HCEC 1CT (cell line): ENCODE data around the gene PTPN20.
"Not testable (repeated sequence)": the region's sequence is repeated elsewhere in the genome, so short reads cannot be mapped to it uniquely, and the experiment has no call there.

Experiments
- DNase-seq: peaks from one replicate; pipeline ENCODE4 v3.0.0-alpha.2; 2017

PTPN20 gene, protein sequence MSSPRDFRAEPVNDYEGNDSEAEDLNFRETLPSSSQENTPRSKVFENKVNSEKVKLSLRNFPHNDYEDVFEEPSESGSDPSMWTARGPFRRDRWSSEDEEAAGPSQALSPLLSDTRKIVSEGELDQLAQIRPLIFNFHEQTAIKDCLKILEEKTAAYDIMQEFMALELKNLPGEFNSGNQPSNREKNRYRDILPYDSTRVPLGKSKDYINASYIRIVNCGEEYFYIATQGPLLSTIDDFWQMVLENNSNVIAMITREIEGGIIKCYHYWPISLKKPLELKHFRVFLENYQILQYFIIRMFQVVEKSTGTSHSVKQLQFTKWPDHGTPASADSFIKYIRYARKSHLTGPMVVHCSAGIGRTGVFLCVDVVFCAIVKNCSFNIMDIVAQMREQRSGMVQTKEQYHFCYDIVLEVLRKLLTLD

DNA sequence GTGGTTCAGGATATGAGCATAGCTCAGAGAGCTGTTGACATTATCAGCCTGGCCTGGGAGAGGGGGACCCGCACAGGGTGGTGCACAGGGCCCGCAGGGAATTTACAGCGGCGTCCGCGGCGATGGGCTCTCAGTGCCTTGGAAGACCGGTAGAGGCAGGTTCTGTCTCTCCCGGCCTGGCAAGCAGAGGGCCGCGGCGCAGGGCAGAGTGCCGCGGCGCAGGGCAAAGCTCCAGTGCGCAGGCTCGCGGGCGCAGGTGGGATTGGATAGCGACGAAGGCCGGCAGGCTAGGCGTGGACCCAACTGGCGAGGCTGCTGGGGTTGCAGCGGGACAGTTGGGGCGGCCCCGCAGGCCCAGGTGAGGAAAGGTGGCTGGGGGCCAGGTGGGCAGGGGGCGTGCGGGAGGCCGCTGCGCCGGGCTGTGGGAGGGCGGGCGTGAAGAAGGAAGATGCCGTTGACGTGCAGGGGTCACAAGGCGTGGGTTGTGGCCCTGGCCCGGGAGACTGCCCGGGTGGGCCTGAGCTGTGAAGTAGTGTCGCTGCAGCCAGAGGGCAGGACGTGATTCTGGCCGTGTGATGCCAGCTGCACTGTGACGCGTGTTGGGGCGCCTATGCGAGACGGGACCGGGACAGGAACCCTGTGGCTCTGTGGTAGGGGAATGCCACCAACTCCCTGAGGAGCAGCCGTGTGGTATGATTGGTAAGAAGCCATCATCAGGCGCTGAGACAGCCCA lies at the start of gene PTPN20:
TSS of gene PTPN20 (plus strand) at position 285 of the 733 bp plus-strand sequence. CDS start 21,072 bp downstream, outside the sequence.
- not testable (repeated sequence) for DNase-seq

DNA sequence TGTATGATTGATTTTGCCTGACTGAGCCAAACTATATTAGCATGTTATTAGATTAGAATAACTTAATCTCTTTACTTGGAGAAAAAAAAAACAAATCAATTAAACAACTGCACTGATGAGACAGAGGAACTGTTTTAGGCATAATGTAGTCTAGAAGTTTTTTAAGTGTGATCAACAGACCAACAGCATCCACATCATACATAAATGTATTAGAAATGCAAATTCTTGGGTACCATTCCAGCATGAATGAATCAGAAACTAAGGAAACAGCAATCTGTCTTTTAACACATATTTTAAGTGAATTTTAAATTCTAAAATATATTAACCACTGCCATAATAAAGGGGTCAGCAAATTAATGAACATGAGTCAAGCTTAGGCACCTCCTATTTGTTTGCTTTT lies 41.5 kb upstream of the PTPN20 start:
- not testable (repeated sequence) for DNase-seq

DNA sequence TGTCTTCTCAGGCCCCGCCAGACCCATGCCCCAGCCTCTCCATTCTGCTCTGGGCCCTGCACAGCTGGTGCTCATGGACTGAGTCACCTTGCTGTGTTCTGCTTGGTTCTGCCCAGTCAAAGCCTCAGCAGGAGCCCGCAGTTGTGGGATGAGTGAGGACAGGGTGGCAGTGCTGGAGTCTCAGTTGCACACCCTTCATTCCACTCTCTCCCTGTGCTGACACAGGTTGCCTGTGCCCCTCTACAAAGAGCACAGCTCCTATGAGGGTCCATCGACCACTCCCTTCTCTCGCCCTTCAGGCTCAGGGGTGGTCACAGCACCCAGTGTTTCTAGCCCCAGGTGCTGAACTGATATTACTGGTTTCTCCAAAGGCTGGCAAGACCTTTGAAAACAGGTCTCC lies 39.6 kb upstream of the PTPN20 start:
- DNase-seq = not testable (repeated sequence)

DNA sequence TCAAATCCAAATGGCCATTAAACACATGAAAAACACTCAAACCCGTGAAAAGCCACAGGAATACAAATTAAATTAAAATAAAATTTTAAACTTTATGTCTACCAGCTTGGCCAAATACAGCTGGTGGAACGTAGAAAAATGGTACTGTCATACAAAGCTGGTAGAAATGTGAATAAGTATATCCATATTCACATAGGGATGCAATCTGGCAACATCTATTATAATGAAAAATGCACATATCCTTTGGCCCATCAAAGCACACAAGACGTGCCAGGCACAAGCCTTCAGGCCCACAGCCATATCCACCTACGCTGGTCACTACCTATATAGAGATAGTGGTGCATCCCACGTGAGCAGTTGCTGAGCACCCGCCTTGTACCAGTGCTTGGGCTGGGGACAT lies 35.9 kb upstream of the PTPN20 start:
- not testable (repeated sequence) for DNase-seq

DNA sequence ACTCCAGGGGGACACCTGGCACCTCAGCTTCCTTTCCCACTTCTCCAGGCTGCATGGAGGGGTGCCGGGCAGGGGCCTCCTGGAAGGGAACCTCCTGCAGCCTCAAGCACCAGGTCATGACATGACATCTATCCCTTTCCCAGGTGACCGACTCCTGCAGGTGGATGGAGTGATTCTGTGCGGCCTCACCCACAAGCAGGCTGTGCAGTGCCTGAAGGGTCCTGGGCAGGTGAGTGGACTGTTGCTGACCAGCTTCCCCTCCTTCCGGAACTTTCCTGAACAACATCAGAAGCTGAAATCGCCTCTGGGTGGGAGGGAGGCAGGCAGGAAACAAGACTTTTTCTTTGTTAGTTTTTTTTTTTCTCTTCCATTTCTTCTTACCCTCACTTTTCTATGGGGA lies 34.5 kb upstream of the PTPN20 start:
- not testable (repeated sequence) for DNase-seq

DNA sequence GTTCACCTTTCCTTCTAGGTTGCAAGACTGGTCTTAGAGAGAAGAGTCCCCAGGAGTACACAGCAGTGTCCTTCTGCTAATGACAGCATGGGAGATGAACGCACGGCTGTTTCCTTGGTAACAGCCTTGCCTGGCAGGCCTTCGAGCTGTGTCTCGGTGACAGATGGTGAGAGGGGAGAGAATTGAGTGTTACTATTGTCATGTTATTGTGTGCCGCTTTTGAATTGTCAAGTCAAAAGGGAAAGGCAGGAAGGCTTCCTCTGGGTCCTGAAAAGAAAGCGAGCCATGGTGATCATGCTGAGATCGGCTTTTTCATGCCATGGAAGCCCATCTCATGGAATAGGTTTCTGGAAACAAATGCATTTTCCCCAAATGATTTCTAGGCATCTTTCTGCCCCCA lies 32.5 kb upstream of the PTPN20 start:
- DNase-seq = not testable (repeated sequence)

DNA sequence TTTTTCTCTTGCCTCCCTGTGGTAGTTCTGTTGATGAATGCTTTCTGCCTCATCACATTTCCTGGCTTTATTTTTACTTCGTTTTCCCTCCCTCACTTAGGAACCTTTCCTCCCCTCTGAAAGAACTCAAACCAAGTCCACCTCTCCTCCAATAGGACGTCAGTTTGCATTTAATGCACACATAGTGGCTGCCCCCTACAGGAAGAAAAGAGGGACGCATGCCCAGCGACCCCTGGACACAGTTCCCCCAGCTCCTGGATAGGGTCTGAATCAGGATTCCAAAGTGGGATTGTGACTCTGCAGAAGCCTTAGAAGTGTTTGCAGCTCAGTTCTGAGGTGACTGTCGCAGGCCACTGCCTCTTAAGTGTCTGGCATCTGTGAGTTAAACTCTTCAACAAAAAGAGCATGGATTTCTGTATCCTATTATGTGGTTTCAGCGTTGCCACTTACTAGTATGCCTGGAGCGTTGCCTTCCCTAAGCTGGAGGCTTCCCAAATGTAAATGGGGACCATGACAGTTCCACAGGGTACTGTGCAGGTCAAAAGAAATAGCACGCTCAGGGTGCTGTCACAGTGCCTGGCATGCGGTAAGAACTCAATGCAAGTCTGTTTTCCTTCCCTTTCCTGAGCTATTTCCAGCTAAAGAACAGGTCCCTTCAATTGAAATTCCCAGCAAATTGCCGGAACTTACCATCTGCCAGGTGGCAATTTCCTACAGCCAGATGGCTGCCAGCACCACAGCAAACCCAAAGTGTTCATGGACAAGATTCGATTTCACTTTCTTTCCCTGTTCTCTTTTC lies 20.2 kb upstream of the PTPN20 start:
- DNase-seq = not testable (repeated sequence)

DNA sequence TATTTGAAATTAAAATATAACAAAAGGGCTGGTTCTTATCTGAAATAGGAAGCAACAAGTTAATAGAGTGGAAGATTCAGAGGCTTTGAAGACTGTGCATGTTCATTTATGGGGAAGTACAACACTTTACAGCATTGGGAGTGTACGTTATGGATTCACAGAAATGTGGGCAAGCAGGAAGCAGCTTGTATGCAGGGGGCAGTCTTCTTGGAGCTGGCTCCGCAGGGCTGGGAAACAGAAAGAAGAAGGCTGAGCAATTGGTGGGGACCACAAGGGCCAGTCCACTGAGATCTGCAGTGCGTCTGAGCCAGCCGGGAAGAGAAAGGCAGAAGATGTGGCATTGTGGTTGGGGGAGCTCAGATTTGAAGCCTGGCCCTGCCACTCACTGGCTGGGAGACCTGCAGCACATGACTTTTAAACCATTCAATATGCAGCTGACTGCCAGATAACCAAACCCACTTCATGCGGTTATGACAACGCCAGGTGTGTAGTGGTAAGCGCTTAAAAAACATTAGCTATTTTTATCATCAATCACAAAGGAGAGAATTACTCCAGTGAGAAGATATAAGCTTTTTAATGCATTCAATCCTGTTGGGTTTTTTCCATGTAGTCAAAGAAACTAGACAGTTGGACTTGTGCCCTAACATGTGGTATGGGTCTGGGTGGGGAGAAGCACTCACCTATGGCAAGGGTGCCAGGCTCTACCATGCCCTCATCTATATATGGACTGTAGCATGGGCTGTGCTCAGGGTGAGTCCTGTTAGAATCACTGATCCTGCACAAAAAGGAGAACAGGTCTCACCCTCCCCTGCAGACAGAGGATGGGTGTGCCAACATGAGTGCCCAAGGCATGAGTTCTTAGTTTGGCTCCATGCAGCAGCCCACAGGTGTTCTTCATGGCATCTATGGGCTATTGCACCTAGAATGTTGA lies 14.2 kb upstream of the PTPN20 start:
- not testable (repeated sequence) for DNase-seq

DNA sequence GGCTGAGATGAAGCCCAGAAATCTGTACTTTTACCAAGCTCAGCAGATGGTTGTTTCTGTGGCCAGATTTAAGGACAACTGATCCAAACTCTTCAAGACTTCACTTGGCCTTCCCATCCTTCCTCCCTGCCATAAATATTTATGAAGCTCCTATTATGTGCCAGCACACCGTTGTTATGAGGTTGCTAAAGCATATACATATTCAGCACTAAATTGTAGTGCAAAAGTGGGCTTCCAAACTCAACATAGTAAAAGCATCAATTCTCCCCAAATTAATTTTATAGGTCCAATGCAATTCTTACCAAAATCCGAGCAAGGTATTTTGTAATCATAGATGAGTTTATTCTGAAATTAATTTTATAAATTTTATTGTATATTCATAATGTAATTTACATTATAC lies 10.0 kb upstream of the PTPN20 start:
- DNase-seq = not testable (repeated sequence)

DNA sequence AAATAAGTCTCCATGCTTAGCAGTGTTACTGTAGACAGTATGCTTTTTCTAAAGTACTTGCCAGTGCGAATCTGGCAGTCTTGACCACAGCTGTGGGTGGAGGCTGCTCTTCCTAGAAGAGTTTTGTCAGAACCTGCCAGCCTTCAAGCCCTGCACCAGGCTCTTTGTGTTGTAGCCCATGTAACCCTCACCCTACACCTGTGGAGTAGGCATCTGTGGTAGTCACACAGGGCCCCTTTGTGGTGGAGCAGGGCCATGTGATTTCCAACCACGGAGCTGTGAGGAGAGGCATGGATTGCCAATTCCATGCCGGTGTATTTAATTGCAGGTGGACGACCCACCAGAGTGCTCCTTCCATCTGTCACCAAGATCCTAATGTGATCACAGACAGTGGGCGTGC lies 7.4 kb upstream of the PTPN20 start:
- DNase-seq = not testable (repeated sequence)

DNA sequence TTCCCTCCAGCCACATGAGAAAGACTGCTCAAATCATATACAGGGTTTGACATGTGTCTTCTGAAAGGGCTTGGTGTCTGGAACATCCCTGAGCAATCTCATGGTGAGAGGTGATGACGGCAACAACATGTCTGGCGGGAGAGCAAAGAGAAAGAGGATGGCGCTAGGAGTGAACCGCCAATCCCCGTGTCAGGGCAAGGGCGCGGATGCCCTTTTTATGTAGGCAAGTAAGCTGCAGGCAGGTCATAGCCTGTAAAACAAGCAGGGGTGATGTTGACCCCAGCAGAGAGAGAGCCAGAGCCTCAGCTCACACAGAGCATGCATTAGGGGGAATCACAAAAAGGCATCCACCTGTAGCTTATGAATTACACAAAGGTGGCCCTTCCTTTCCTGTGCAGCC lies 4.9 kb upstream of the PTPN20 start:
- DNase-seq = not testable (repeated sequence)

DNA sequence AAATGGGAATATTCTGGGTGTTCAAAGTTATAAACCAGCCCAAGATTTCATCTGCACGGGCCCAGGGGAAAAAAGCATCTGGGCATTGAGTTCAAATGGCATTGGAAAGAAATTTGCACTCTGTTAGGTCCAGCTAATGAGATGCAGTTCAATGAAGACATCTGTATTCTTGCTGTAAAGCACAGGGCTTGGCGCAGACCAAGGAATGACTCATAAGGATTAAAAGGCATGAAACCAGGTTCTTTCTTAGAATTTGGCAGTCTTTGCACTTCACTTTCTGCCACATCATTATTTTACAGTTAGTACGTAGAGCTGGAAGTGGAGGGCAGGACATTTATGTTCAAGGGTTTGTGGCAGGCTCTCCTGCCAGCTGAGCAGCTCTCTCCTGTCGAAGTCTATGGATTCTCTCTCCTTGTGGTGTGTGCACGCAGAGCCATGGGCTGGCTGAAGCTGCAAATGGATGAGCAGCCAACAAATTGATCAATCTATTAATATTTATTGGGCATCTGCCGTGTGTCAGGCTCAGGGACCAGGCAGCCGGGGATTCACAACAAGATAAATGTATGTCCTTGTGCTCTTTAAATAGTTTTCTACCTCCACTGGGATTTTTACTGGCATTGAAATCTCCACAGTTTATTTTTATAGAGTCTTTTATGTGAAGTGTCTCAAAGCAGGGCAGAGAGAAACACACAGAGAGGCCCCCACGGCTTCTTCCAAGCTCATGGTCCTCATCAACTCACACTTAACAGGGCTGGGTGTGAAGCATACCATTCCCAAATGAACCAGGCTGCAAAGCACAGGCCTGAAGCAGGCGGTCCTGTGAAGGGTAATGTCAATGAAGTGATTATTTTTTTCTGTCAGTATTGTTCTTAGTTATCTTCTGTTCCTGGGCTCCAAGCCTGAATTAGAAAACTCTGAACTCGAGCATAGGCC lies 3.8 kb upstream of the PTPN20 start:
- not testable (repeated sequence) for DNase-seq

DNA sequence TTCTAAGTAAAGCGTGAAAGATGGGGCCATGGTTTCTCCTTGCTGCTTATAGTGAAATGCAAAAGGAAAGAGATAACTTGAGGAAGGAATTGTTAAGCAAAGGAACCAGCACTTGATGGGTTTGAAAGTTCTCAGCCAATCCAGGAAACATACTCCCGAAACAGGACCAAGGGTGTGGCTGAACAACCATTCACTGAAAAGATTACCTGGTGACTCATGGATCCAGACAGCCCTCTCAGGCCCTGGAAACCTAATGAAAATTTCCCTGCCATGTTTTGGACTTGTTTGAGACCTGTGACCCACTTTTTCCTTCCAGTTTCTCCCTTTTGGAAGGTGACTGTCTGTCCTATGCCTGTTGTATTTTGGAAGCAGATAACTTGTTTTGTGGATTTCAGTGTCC lies 11.3 kb downstream of the PTPN20 start:
- DNase-seq = not testable (repeated sequence)

DNA sequence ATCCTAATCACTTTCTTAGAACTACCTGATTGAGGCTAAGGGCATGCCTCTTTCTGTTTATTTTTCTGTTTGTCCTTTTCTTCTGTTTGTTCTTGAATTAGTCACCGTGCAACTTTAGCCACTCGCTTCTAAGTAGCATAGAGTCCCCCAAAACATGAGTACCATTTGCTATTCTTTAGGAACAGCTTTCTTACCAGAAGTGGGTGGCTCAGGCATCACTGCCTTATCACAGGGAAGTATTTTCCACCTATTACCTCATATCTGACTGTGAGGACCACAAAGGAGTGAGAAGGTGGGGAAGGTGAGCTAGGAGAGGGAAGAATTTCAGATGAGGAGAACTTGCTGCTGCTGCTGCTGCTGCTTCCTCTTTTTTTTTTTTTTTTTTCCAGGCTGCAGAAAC lies 13.9 kb downstream of the PTPN20 start:
- not testable (repeated sequence) for DNase-seq

DNA sequence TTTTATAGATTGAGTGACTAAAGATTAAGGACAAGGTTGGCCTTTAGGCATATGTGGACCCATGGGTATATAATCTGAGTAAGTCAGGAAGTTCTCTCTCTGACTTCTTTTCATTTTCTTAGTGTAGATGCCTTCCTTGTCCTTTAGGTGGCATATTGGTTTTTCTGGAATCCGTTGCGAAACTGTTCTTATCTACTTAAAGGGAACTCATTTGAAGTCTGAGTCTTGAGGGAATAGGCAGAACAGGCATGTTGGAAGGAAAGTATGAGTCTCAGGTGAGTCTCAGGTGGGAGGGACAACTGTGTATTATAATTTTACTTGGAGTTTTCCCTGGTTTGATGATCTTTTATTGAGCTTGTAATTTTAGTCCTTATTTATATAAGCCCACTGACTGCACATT lies 14.6 kb downstream of the PTPN20 start:
- not testable (repeated sequence) for DNase-seq

DNA sequence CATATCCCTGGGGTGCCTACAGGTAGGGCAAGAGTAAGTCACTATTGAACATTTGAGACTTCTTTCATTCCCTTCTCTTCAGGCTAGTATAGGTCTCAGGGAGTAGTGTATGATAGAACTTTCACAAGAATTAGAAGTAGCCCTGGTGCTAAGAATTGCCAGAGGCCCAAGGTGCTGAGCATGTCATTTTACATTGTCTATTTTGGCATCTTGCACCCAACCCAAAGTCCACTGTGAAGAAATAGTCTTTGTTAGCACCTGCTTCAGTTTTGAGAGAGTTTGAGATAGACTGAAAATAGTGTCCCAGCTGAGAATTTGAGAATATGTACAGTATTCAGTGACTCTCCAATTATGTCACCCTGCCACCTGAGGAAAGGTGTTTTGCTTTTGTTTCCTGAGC lies 17.6 kb downstream of the PTPN20 start:
- DNase-seq = not testable (repeated sequence)

DNA sequence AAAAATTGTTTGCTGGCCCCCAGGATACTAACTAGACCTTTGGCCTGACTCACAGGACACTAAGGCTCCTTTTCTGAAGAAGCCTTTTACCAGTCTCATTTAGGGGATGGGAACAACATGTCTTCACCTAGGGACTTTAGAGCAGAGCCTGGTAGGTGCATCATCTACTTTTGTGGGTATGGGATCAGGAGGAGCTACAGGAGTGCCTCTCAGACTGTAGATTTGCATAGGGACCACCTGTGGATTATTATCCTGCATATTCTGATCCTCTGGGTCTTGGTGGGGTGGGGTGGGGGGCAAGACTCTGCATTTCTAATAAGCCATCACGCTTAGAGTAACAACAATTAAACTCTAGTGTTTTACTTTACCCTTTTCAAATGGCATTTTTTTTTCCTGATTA lies 21.2 kb downstream of the PTPN20 start:
- not testable (repeated sequence) for DNase-seq

DNA sequence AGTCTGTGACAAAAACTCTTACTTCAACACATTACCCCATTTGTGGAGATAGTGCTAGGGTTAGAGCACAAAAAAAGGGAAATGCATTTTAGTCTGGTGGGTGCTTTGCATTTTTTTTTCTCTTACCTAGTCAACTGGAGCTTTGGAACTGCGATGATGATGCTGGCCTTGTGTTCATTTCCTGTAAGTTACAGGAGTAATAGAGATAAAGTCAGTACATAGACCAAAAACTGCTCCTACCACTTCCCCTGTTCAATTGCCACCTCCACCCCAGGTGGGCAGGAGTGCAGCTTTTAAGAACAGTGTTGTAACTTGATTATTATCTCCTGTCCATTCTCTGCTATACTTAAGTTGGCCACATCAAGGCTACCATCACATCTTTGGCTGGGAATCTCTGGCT lies 29.9 kb downstream of the PTPN20 start:
- not testable (repeated sequence) for DNase-seq

DNA sequence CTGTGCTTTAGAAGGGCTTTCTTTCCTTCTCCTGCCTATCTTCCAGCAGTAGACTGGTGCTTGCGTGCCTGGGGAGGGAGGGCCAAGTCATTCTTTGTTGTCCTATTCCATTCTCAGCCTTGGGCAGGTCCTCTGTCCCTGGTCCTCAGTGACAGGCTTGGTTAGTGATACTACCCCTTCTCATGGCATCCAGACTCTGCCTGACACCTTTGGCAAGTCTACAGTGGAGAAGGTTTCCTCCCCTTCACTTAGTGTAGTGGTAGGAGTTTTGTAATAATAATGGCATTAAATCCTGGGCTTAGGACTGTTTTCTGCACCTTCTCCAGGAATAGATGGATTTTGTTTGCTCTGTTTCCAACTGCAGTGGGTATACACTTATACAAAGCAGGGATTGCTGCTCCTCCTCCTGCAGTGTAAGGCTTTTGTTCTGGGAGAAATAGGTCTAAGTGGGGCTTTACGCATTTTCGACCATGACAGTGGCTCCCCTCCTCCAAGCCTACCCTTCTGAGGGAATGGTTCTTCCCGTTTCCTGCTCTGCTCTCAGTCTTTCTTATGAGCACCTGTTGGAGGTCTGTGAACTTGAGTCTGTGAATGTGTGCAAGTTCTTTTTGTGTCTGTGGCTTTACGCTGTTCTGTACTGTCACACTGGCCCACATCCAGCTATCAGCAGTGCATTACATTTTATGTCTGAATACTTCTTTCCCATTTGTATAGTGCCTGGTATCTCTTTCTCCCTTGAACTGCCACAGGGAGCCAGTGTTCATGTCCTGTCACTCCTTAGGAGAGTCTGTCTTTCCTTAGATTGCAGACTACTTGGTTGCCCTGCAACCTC lies 37.7 kb downstream of the PTPN20 start:
- not testable (repeated sequence) for DNase-seq

DNA sequence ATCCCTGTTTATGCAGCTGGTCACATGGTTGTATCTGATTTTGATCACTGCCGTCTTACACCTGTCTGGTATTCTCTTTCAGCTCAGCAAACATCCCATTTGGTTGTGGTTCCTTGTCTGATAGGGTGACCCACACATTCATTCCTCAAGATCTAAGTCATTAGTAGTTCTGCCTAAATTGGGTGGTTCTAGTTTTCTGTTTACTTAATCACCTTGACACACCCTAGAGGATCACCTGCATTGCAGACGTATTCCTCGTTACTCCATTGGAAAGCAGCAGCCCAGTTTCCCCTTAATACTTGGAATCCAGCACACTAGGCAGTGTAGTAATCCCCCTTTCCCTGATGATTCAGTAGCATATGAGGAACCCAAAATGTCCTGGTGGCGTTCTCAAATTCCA lies 41.3 kb downstream of the PTPN20 start:
- not testable (repeated sequence) for DNase-seq
